DMS53 (cell line): Measurements from ENCODE around the gene NSL1.
A peak's percentile ranks its signal among the peaks of the same experiment; 100 is the strongest.
"Not testable (repeated sequence)": the region's sequence is repeated elsewhere in the genome, so short reads cannot be mapped to it uniquely, and the experiment has no call there.

Source experiments
- DNase-seq: peaks from one replicate; lab custom pipeline; 2025; lab: John Stamatoyannopoulos, UW

The NSL1 gene

DNA sequence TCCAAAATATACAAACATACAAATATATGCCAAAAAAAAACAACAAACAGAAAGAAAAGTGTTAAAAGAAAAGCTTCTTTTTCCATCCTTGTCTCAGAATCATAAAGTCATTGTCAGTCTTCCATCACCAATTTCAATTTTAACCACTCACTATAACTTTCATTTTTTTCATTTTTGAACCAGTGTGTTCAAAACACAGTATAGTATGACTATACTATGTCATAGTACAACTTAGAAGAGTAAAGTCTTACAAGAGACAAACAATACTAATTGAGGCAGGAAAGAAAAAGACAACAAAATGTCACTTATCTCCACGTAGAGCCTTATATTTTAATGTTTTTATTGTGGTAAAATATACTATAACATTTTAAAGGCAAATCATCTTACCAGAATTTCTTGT, 7.6 kb downstream of the NSL1 start:
- DNase-seq: no peak

GRCh38 chr1:212782422-212783154, 9.0 kb downstream of the NSL1 start:
- DNase-seq: peak; percentile 71

DNA sequence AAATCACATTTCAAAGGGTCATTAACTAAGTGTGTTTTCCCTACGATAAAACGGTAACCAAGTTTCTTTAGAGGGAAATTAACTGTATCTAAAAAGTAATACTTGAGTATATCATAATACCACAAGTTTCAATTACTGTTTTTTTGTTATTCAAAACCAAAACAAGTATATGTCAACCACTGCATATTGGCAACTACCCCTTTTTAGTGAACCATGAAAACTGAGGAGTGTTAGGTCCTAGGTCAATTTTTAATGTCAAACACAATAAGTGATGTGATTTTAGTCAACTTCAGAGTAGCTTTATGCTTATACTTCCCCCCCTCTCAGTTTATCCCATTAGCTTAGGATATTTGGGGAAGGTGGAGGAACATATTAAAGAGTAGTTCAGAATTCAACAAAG, 10.4 kb downstream of the NSL1 start:
- no peak for DNase-seq

GRCh38 chr1:212780759-212781158, 10.8 kb downstream of the NSL1 start:
- DNase-seq: no peak

DNA sequence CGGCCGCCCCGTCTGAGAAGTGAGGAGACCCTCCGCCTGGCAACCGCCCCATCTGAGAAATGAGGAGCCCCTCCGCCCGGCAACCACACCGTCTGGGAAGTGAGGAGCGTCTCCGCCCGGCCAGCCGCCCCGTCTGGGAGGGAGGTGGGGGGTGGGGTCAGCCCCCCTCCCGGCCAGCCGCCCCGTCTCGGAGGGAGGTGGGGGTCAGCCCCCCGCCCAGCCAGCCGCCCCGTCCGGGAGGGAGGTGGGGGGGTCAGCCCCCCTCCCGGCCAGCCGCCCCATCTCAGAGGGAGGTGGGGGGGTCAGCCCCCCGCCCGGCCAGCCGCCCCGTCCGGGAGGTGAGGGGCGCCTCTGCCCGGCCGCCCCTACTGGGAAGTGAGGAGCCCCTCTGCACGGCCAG, 12.5 kb downstream of the NSL1 start:
- not testable (repeated sequence) for DNase-seq

DNA sequence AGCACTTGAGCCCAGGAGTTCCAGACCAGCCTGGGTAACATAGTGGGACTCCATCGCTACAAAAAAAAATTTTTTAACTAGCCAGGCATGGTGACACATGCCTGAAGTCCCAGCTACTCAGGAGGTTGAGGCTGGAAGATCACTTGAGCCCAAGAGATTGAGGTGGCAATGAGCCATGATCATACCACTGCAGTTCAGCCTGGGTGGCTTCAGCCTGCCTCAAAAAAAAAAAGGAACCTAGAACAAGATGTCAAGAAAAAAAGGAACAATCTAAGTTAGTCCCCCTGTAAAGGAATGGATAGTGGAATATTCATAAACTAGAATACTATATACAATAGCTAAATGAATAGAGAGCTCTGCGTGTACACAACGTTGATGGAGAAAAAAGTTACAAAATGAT, 14.4 kb downstream of the NSL1 start:
- no peak for DNase-seq

GRCh38 chr1:212775241-212775640, 16.3 kb downstream of the NSL1 start:
- DNase-seq: no peak

DNA sequence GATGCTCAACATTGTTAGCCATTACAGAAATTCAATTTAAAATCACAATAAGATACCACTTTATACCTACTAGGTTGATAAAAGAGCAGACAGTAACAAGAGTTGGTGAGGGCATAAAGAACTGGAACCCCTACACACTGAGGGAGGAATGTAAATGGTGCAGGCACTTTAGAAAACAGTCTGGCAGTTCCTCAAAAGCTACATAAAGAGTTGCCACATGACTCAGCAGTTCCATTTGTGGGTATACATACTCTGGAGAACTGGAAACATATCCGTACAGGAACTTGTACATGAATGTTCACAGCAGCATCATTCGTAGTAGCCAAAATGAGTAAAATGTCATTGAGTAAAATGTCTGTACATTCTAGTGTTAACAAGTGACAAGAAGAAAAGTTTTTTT, 17.0 kb downstream of the NSL1 start:
- peak; percentile 60 for DNase-seq

- DNase-seq: no peak
These were observed 18.6 kb downstream of the NSL1 start for GRCh38 chr1:212773011-212773410.

- DNase-seq: no peak
These were observed 20.2 kb downstream of the NSL1 start for GRCh38 chr1:212771341-212771740.

DNA sequence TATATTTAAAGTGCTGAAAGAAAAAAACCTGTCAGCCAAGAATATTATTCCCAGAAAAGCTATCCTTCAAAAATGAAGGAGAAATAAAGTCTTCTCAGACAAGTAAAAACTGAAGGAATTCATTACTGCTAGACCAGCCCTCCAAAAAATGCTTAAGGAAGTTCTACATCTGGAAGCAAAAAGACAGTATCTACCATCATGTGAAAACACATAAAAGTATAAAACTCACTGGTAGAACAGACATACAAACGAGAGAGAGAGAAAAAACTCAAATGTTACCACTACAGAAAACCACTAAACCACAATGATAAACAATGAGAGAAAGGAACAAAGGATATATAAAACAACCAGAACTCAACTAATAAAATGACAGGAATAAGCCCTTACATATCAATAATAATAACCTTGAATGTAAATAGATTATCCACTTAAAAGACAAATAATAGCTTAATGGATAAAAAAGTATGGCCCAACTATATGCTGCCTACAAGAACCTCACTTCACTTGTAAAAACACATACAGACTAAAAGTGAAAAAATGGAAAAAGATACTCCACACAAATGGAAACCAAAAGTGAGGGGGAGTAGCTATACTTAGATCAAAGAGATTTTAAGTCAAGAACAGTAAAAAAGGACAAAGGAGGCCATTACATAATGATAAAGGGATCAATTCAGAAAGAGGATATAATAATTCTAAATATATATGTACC, 22.0 kb downstream of the NSL1 start:
- no peak for DNase-seq

DNA sequence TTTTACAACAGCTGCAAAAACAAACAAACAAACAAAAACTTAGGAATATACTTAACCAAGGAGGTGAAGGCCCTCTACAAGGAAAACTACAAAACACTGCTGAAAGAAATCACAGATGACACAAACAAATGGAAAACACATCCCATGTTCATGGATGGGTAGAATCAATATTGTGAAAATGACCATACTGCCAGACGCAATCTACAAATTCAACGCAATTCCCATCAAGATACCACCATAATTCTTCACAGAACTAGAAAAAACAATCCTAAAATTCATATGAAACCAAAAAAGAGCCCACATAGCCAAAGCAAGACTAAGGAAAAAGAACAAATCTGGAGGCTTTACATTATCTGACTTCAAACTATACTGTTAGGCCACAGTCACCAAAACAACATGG, 24.8 kb downstream of the NSL1 start:
- not testable (repeated sequence) for DNase-seq

GRCh38 chr1:212764718-212765281, 26.8 kb downstream of the NSL1 start:
- DNase-seq: not testable (repeated sequence)

- DNase-seq: no peak
These were observed 28.7 kb downstream of the NSL1 start for GRCh38 chr1:212762839-212763238.

DNA sequence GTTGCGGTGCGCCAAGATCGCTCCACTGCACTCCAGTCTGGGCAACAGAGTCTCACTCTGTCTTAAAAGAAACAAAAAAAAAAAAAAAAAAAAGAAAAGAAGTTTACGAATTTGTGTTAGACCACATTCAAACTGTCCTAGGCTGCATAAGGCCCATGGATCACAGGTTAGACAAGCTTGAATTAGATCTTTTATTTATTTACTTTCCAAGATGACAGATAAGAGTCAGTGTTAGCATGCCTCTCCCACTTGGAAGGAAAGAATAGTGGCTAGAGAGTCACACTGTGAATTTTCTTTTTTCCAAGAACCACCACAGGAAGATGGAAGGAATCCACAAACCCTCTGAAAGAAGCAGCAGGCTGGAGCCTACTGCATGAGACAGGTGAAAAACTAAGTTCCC, 29.3 kb downstream of the NSL1 start:
- DNase-seq: no peak

- peak; percentile 65 for DNase-seq
These were observed 31.3 kb downstream of the NSL1 start for GRCh38 chr1:212760126-212760823.

GRCh38 chr1:212759683-212760082, 31.9 kb downstream of the NSL1 start:
- DNase-seq: no peak

DNA sequence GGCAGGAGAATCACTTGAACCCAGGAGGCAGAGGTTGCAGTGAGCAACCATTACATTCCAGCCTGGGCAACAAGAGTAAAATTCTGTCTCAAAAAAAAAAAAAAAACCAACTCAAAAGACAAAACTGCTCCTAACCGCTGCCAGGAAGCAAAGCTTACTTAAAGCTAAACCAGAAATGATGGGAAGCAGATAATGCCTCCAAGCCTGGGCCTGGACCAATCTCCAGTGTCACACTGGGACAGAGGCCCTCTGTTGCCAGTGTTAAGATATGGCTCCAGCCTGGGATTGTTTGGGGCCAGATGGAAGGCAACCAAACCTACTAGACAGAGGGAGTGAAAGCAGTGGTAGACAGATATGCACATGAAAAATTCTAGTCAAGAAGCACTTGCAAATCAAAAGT, 36.9 kb downstream of the NSL1 start:
- DNase-seq: no peak

DNA sequence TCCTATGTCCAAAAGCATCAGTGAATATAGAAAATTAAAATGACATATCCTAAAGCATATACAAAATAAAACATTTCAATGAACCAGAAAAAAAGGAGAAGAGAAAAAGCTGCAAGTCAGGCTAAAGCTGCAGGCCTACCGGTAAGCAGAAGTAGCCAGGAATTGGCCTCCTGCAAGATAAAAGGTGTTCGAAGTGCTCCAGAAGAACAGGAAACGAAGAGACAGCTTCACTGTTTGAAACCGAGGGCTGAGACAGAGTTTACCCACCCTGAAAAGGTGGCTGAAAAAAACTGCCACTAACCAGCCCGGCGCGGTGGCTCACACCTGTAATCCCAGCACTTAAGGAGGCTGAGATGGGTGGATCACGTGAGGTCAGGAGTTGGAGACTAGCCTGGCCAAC, 37.4 kb downstream of the NSL1 start:
- no peak for DNase-seq

DNA sequence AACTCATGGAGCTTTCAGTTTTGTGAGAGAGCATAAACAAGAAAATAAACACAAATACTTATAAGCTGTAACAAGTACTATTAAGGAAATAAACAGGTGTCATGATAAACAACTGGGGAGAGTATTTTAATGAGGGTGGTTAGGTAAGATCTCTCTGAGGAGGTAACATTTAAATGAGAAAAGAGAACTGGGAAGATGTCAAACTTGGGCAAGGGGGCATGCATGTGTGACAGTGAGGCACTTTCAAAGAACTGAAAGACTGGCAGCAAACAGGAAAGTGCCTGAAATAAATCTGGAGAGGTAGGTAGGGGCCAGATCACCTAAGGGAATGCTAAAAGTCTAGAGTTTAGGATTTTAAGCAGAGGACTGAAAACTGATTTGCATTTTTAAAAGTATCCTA, 37.8 kb downstream of the NSL1 start:
- no peak for DNase-seq

- DNase-seq: no peak
These were observed 38.6 kb downstream of the NSL1 start for GRCh38 chr1:212752934-212753497.

GRCh38 chr1:212752252-212752933, 39.2 kb downstream of the NSL1 start:
- no peak for DNase-seq
